GM10266 (cell line): Measurements from ENCODE around the gene NDUFAF8.

ENCODE experiments used
- DNase-seq: peaks from one replicate; pipeline ENCODE4 v3.0.0; 2012; ENCODE audit errors: extremely low spot score
- TF ChIP-seq, protein P1 (sequence below): IDR thresholded peaks from 2 replicates; pipeline ENCODE4 v1.5.1; 2012; ENCODE audit warnings: mild to moderate bottlenecking, low read depth; ENCODE audit not compliant: control insufficient read depth, insufficient read depth; ENCODE audit errors: missing control alignments

Gene NDUFAF8

DNA sequence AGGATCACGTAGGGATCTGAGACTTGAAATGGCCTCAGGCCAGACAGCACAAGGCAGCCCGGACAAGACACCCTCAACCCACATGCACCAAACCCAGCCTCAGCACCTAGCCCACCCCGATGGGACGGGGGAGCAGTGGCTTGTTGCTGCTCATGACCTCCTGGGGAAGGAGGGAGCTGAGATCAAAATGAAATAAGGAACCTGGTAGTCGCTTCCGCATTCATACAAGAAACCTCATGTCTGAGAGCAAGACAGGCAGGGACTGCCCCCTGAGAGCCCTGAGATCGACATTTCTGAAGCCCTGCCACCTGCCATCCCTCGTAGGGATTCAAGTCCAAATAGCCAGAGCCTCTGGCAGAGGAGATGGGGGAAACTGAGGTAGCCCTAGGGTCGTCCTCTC is 10.7 kb upstream of the NDUFAF8 start:
- TF ChIP-seq, protein P1, sequence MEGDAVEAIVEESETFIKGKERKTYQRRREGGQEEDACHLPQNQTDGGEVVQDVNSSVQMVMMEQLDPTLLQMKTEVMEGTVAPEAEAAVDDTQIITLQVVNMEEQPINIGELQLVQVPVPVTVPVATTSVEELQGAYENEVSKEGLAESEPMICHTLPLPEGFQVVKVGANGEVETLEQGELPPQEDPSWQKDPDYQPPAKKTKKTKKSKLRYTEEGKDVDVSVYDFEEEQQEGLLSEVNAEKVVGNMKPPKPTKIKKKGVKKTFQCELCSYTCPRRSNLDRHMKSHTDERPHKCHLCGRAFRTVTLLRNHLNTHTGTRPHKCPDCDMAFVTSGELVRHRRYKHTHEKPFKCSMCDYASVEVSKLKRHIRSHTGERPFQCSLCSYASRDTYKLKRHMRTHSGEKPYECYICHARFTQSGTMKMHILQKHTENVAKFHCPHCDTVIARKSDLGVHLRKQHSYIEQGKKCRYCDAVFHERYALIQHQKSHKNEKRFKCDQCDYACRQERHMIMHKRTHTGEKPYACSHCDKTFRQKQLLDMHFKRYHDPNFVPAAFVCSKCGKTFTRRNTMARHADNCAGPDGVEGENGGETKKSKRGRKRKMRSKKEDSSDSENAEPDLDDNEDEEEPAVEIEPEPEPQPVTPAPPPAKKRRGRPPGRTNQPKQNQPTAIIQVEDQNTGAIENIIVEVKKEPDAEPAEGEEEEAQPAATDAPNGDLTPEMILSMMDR = no peak
- peak; percentile 79 for DNase-seq

DNA sequence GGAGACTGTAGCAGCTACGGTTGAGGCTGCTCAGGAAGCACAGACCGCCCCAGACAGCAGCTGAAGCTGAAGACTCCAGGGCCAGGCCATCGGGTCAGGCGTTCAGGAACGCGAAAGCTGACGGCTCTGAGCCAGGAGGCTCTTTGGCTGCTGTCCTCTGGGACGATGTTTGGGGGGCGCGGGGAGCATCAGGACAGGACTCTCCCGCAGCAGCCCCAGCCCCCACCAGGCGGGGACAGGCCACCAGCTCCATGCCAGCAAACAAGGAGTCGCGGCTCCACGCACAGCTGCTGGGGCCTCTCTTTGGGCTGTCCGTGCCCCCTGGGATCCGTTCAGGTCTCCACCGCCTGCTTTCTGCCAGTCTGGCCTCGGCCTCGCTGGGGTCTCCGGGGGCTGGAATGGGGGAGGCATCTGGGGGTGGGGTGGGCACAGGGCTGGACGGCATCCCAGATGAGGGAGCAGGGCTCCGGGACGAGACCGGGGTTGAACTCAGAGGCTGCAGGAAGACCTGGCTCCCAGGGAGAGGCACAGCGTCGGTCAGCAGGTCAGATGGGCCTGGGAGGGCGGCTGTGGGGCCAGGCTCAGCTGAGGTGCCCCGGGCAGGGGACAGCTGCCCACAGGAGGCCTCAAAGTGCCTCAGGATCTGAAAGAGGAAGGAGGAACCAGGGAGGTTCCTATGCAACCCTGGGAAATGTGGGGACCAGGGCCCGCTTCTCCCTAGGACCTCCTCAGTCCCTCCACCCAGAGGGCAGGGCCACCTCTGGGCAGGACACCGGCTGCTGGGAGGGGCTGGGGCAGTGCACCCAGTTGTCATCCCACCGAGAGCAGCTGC is 10.1 kb upstream of the NDUFAF8 start:
- TF ChIP-seq, protein P1 = no peak
- DNase-seq = no peak

DNA sequence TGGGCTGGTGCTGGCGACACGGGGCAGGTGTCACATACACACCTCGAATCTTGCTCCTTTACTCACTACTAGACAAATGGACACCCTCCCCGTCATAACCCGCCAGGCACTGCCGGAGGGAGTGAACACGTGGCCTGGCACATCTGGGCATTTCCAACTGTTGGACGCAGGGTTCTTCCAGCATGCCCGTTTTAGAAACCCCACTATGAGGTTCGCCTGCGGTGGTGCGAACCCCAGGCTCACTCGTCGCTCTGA is 9.5 kb upstream of the NDUFAF8 start:
- TF ChIP-seq, protein P1 = no peak
- DNase-seq = no peak

DNA sequence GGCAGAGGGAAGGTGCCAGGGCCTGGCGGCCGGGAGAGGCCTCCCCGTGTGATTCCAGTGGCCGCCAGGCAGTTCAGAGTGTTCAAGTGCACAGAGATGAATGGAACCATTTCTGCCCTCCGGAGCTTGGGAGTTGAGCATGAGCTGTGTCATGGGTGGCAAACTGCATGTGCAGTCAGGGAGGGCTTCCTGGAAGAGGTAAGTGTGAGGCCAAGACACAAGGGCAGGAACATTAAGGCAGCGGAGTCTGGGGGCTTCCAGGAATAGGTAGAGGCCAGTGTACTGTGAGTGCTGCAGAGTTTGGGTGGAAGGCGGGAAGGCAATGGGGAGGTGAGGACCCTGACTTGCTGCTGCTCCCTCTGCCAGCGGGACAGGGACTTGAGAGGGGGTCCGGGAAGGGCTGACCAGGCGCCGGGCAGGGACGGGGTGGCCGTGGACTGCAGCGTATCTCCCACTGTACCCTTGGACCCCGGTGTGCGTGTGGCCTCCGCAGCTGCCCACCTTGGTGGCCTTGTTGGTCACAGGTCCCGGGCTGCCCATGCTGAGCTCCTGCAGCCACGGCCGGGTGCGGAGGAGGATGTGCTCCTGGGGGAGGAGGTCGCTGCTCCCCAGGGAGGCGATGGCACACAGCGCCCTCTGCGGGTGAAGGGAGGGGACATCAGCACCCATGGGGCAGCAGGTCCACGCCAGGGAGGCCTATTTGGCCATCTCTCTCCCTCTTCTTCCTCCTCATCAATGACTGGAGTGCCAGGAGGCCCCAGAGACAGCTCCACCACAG is 8.9 kb upstream of the NDUFAF8 start:
- peak; percentile 58 for DNase-seq
- TF ChIP-seq, protein P1 = peak; percentile 51

DNA sequence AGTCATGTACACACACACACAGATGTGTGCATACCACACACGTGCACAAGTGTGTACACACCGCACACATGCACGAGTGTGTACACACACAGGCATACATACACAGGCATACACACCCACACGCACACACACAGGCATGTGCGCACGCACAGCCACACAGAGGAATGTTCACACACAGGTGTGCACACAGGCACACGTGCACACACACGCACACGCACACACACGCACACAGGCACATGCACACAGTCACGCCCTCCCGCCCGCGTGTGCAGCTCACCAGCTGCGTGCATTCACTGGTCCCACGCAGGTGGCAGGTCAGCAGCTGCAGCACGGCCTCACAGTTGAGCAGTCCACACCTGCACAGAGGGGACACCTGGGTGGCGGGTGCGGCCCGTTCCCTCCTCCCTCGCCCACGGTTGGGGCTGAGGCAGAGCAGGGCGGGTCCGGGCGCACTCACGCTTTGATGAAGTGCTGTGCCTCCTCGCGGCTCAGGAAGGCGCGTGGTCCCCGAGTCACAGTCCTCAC is 7.9 kb upstream of the NDUFAF8 start:
- DNase-seq = no peak
- TF ChIP-seq, protein P1 = no peak

DNA sequence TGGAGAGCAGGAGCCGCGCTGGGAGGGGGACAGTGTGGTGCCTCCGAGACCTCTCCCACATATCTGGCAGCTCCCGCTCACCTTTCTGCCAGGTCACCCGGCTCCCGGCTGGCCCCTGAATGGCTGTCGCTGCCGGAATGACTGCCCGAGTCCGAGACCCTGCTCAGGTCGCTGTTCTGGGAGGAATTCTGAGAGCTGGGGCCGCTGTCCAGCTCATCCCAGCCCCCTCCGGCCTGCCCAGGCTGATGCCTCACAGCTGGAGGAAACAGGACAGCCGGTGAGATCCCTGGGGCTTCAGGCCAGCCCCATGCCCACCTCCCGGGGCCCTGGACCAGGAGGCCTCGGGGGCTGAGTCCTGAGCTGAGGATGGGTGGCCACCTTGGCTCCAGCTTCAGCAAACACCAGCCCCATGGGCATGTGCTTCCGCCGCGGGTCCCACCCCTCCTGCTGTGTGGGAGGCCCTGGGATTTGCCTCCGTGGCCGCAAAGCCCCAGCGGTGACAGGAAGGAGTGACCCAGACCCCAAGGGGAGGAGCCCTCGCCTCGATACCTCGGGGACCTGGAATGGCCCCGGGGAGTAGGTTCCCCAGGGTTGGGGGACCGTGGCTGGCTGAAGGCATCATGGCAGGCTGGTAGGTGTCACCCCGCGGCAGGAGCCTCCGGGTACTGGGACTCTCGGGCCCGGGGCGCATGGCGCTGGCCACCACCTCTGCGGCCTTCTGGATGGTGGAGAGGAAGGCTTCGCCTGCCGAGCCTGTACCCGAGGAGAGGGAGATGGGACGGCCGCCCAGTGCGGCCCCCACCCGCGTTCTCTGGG is 7.1 kb upstream of the NDUFAF8 start:
- DNase-seq = no peak
- TF ChIP-seq, protein P1 = no peak
